K562 (cell line): Measurements from ENCODE around the gene CCDC136. TPM values are rescaled to one million over a fixed set of nuclear protein-coding genes. Genes with fewer than 3 reads are reported as not detected.

Experiments used
- ASH1L ChIP-seq: fragments of 450-650 bp; IDR thresholded peaks from 2 replicates; pipeline ENCODE4 v1.6.1; 2018; ENCODE audit warnings: borderline replicate concordance, mild to moderate bottlenecking, low read depth; ENCODE audit not compliant: partially characterized antibody
- CTCF ChIP-seq, 3 experiments: IDR thresholded peaks in 2 of 3; conservative IDR thresholded peaks in 1 of 3; 2 replicates each; pipeline ENCODE4 v1.5.1; 2011 to 2012; ENCODE audit warnings: low read length in 3 of 3, mild to moderate bottlenecking in 3 of 3, control low read depth in 2 of 3, improper control_type of control experiment in 1 of 3, inconsistent platforms in 1 of 3, low read depth in 1 of 3, mixed read lengths in 1 of 3, moderate library complexity in 1 of 3; ENCODE audit not compliant: insufficient read depth in 2 of 3
- FOXK2 ChIP-seq, 2 experiments: fragments of 450-650 bp; IDR thresholded peaks in 1 of 2; conservative IDR thresholded peaks in 1 of 2; 2 replicates each; pipeline ENCODE4 v1.6.1; 2016; ENCODE audit warnings: low read depth in 2 of 2, mild to moderate bottlenecking in 1 of 2
- MTA2 ChIP-seq: fragments of 450-650 bp; IDR thresholded peaks from 2 replicates; pipeline ENCODE4 v1.6.1; 2016; ENCODE audit warnings: low read depth
- MTF1 ChIP-seq: fragments of 250-450 bp; sonication (Bioruptor Pico); IDR thresholded peaks from 2 replicates; pipeline ENCODE4 v1.9.0; 2021; ENCODE audit warnings: moderate library complexity, mild to moderate bottlenecking, inconsistent platforms, borderline replicate concordance
- POLR2A ChIP-seq: fragments of 450-650 bp; conservative IDR thresholded peaks from 2 replicates; pipeline ENCODE4 v1.6.1; 2016
- RBM15 ChIP-seq: fragments of 200-400 bp; formaldehyde crosslinking; IDR thresholded peaks from 2 replicates; pipeline ENCODE4 v1.6.1; 2018; ENCODE audit warnings: mild to moderate bottlenecking, low read length, moderate library complexity; ENCODE audit not compliant: insufficient read depth
- SAFB ChIP-seq: fragments of 200-400 bp; formaldehyde crosslinking; IDR thresholded peaks from 2 replicates; pipeline ENCODE4 v1.6.1; 2017; ENCODE audit warnings: low read depth, low read length, borderline replicate concordance
- SMARCA4 ChIP-seq: fragments of 450-650 bp; IDR thresholded peaks from 2 replicates; pipeline ENCODE4 v1.6.1; 2016
- STAT5B ChIP-seq: fragments of 250-450 bp; sonication (Bioruptor Pico); IDR thresholded peaks from 2 replicates; pipeline ENCODE4 v1.8.0; 2021; ENCODE audit warnings: mild to moderate bottlenecking, inconsistent platforms
- YY1 ChIP-seq, 3 experiments: IDR thresholded peaks; 2 replicates each; pipeline ENCODE4 v1.6.1; 2011; ENCODE audit warnings: low read length in 2 of 3, mild to moderate bottlenecking in 2 of 3, moderate library complexity in 2 of 3, borderline replicate concordance in 1 of 3, control low read depth in 1 of 3, low read depth in 1 of 3; ENCODE audit not compliant: insufficient read depth in 3 of 3, insufficient replicate concordance in 2 of 3, control insufficient read depth in 1 of 3, insufficient read length in 1 of 3; ENCODE audit errors: extremely low read depth in 1 of 3
- polyA plus RNA-seq, 8 experiments: library from polyadenylated mRNA; depleted of rRNA in 4 of 8; stranded (reverse) in 5 of 8; unstranded in 3 of 8; fragments of >200 nt; fragmentation: Nextera tagmentation in 2 of 8; fragmentation: Illumina TruSeq in 1 of 8; extraction: Ambion mirVana in 2 of 8; extraction: Trizol in 1 of 8; gene quantifications; 2 replicates each; pipeline versions ENCODE4 v1.2.1 to v1.2.3, GENCODE V29; 2011 to 2014; ENCODE audit warnings: inconsistent platforms in 1 of 8, missing spikeins in 1 of 8
- total RNA-seq, 7 experiments: library from RNA; depleted of rRNA in 6 of 7; stranded (reverse); fragments of >200 nt in 6 of 7; fragmentation: Illumina TruSeq in 2 of 7; extraction: Trizol in 2 of 7; gene quantifications; 2 replicates each; pipeline versions ENCODE4 v1.2.1 to v1.2.3, GENCODE V29; 2011 to 2021; ENCODE audit warnings: low replicate concordance in 1 of 7
- TF ChIP-seq, protein P1 (sequence below), 2 experiments: fragments of 450-650 bp; IDR thresholded peaks; 2 replicates each; pipeline ENCODE4 v1.6.1; 2016; ENCODE audit warnings: mild to moderate bottlenecking in 2 of 2, borderline replicate concordance in 1 of 2, low read depth in 1 of 2, moderate library complexity in 1 of 2
- TF ChIP-seq, protein P2 (sequence below): IDR thresholded peaks from 2 replicates; pipeline ENCODE4 v1.6.1; 2012; ENCODE audit warnings: low read depth, low read length, improper control_type of control experiment, borderline replicate concordance

The CCDC136 gene
- total and polyA plus RNA-seq, 9 of the 15 experiments (the other 6 are each of a cell fraction or from before 2014, with no cell fraction given) = 2.4 to 40.8 (median 26.5) TPM

DNA sequence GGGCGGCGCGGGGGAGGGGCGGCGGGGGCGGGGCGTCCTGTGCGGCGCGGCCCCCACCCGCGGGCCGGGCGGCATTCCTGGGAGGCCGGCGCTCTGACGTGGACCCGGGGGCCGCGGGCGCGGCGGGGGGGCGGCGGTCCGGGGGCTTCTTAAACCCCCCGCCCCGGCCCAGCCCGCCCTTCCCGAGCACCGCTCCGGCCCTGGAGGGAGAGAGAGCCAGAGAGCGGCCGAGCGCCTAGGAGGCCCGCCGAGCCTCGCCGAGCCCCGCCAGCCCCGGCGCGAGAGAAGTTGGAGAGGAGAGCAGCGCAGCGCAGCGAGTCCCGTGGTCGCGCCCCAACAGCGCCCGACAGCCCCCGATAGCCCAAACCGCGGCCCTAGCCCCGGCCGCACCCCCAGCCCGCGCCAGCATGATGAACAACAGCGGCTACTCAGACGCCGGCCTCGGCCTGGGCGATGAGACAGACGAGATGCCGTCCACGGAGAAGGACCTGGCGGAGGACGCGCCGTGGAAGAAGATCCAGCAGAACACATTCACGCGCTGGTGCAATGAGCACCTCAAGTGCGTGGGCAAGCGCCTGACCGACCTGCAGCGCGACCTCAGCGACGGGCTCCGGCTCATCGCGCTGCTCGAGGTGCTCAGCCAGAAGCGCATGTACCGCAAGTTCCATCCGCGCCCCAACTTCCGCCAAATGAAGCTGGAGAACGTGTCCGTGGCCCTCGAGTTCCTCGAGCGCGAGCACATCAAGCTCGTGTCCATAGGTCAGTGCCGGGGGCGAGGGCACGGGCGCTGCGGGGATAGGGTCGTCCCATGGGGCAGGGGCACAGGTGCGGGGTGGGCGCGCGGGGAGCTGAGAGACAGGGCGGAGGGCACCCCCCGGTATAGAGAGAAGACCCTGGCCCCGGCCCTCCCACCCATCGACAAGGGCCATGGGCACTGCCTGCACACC lies 38.7 kb downstream of the CCDC136 start, which contains the start of gene FLNC (continued):
- no peak for TF ChIP-seq YY1 (IDR thresholded peaks at IDR 0.05; ENCODE audit: borderline replicate concordance in 1 of 3, control insufficient read depth in 1 of 3, extremely low read depth in 1 of 3, insufficient read depth in 3 of 3, insufficient read length in 1 of 3, insufficient replicate concordance in 2 of 3, low read depth in 1 of 3, low read length in 2 of 3)
- no peak for TF ChIP-seq MTA2
- TF ChIP-seq, protein P1, sequence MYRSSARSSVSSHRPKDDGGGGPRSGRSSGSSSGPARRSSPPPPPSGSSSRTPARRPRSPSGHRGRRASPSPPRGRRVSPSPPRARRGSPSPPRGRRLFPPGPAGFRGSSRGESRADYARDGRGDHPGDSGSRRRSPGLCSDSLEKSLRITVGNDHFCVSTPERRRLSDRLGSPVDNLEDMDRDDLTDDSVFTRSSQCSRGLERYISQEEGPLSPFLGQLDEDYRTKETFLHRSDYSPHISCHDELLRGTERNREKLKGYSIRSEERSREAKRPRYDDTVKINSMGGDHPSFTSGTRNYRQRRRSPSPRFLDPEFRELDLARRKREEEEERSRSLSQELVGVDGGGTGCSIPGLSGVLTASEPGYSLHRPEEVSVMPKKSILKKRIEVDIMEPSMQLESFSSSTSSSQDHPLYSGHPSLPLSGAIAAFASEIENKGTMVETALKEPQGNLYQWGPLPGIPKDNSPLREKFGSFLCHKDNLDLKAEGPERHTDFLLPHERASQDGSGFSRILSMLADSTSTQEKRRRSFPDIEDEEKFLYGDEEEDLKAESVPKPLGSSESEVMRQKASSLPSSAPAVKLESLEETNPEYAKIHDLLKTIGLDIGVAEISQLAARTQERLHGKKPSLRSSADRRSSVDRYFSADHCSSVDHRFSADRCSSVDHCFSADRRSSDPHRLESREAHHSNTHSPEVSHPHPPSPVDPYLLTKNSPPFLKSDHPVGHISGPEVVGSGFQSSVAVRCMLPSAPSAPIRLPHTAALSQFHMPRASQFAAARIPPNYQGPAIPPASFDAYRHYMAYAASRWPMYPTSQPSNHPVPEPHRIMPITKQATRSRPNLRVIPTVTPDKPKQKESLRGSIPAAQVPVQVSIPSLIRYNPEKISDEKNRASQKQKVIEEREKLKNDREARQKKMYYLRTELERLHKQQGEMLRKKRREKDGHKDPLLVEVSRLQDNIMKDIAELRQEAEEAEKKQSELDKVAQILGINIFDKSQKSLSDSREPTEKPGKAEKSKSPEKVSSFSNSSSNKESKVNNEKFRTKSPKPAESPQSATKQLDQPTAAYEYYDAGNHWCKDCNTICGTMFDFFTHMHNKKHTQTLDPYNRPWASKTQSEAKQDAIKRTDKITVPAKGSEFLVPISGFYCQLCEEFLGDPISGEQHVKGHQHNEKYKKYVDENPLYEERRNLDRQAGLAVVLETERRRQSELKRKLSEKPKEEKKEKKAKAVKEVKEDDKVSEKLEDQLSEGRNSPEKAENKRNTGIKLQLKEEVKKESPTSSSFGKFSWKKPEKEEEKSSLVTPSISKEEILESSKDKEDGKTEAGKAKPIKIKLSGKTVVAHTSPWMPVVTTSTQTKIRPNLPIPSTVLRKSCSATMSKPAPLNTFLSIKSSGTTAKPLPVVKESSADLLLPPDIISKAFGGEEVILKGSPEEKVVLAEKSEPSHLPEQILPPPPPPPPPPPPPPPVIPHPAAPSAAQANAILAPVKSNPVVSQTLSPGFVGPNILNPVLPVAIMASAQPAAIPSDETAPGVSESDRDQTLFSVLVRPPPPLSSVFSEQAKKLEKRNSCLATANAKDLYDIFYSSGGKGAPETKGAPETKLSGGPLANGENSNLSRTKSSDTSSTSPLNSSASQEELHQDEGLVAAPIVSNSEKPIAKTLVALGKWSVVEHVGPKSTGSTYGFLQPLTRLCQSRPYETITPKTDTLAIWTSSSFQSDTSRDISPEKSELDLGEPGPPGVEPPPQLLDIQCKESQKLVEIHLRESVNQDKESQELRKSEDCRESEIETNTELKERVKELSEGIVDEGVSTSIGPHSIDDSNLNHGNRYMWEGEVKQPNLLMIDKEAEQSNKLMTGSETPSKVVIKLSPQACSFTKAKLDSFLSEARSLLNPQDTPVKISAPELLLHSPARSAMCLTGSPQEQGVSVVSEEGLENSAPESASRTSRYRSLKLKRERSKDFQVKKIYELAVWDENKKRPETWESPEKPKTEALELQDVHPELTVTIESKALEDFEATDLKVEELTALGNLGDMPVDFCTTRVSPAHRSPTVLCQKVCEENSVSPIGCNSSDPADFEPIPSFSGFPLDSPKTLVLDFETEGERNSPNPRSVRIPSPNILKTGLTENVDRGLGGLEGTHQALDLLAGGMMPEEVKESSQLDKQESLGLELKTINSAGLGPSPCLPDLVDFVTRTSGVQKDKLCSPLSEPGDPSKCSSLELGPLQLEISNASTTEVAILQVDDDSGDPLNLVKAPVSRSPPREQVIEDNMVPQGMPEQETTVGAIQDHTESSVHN (IDR thresholded peaks at IDR 0.05; ENCODE audit: borderline replicate concordance in 1 of 2, low read depth in 1 of 2) = no peak
- TF ChIP-seq RBM15 = no peak
- TF ChIP-seq STAT5B (CRISPR knock-in tag) = no peak
- peak; percentile 85; the same call in 1 of the 2 replicates for TF ChIP-seq SAFB
- TF ChIP-seq CTCF (IDR thresholded peaks at IDR 0.05 in 2 of 3, conservative IDR thresholded peaks at IDR 0.05 in 1 of 3; ENCODE audit: insufficient read depth in 2 of 3, low read depth in 1 of 3, low read length in 3 of 3) = no peak
- TF ChIP-seq ASH1L = no peak
- TF ChIP-seq POLR2A = peak; percentile 73; the same call in 1 of the 2 replicates
- no peak for TF ChIP-seq MTF1 (CRISPR knock-in tag)
- peak; percentile 48 for TF ChIP-seq SMARCA4
- TF ChIP-seq, protein P2, sequence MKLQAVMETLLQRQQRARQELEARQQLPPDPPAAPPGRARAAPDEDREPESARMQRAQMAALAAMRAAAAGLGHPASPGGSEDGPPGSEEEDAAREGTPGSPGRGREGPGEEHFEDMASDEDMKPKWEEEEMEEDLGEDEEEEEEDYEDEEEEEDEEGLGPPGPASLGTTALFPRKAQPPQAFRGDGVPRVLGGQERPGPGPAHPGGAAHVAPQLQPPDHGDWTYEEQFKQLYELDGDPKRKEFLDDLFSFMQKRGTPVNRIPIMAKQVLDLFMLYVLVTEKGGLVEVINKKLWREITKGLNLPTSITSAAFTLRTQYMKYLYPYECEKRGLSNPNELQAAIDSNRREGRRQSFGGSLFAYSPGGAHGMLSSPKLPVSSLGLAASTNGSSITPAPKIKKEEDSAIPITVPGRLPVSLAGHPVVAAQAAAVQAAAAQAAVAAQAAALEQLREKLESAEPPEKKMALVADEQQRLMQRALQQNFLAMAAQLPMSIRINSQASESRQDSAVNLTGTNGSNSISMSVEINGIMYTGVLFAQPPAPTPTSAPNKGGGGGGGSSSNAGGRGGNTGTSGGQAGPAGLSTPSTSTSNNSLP = no peak
- no peak for TF ChIP-seq FOXK2 (conservative IDR thresholded peaks at IDR 0.05 in 1 of 2, IDR thresholded peaks at IDR 0.05 in 1 of 2; ENCODE audit: low read depth in 2 of 2)
